T-helper 2 cell treated with Interferon-gamma antibody and Interleukin-4, amounts not matched to agents 5 μg/mL and 100 μg/mL, for 36 hours (primary cell): Measurements from ENCODE around the gene CTAG2.
"Not testable (repeated sequence)": the region's sequence is repeated elsewhere in the genome, so short reads cannot be mapped to it uniquely, and the experiment has no call there.

ENCODE experiments used
- DNase-seq: peaks from one replicate; pipeline ENCODE4 v3.0.0; 2021; ENCODE audit warnings: low spot score
- H3K27ac Mint-ChIP-seq: one replicate; pipeline ENCODE4 v1.8.0; 2021; ENCODE audit warnings: mild to moderate bottlenecking, mixed read lengths
- H3K27me3 Mint-ChIP-seq: one replicate; pipeline ENCODE4 v1.8.0; 2021; ENCODE audit warnings: low read depth, mixed read lengths
- H3K36me3 Mint-ChIP-seq: one replicate; pipeline ENCODE4 v1.8.0; 2021; ENCODE audit warnings: low read depth, mixed read lengths
- H3K4me1 Mint-ChIP-seq: one replicate; pipeline ENCODE4 v1.8.0; 2021; ENCODE audit warnings: low read depth, mixed read lengths
- H3K4me3 Mint-ChIP-seq: one replicate; pipeline ENCODE4 v1.8.0; 2022; ENCODE audit warnings: mild to moderate bottlenecking, moderate library complexity, mixed read lengths
- H3K9me3 Mint-ChIP-seq: one replicate; pipeline ENCODE4 v1.8.0; 2021; ENCODE audit warnings: mixed read lengths

Gene CTAG2

DNA sequence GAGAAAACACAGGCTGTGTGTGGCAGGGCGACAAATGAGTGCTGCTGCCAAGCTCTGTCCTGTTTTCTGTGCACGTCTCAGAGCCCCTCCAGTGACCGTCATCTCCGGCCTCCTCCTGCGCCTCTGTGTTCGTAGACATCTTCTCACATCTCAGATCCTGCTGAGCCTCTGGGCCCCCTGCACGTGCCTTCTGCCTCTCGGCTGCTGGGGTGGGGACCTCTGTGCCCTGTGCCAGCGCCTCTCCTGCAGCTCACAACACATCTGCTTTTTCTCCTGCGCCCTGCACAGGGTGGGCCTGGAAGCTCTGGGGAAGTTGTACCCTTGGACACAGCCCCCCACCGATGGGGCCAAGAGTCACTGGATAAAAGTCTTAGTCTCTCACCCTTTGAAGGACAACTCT lies 2.4 kb upstream of the CTAG2 start:
- no peaks in the 10 kb centered on the region for H3K4me1 Mint-ChIP-seq
- no peaks in the 10 kb centered on the region for H3K36me3 Mint-ChIP-seq
- no peaks in the 10 kb centered on the region for H3K9me3 Mint-ChIP-seq
- H3K27me3 Mint-ChIP-seq, result no peaks in the 10 kb centered on the region
- H3K4me3 Mint-ChIP-seq, result no peak overlapping the region
- no peak for DNase-seq
- H3K27ac Mint-ChIP-seq, result no peak overlapping the region

DNA sequence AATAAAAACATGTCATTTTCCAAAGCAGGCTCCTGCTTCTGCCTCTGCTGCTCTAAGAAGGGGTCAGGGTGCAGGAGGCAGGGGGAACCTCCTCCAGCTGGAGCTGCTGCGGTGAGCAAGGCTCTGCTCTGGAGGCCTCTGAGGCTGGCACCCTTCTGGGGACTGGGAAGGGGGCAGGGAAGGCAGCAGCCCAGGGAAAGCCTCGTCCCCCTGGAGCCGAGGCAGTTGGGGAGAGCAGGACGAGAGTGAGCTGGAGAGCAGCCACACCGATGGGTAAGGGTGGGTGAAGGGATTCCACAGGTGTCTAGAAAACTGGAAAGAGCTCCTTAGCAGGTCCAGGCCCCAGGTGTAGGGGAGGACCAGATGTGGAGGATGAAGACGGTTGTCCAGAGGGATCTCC lies 2.0 kb upstream of the CTAG2 start:
- Mint-ChIP-seq H3K36me3 (no peaks in the 10 kb centered on the region), H3K4me3 (no peak overlapping the region), H3K4me1 (no peaks in the 10 kb centered on the region), H3K27me3 (no peaks in the 10 kb centered on the region), H3K27ac (no peak overlapping the region), H3K9me3 (no peaks in the 10 kb centered on the region)
- DNase-seq, result no peak

DNA sequence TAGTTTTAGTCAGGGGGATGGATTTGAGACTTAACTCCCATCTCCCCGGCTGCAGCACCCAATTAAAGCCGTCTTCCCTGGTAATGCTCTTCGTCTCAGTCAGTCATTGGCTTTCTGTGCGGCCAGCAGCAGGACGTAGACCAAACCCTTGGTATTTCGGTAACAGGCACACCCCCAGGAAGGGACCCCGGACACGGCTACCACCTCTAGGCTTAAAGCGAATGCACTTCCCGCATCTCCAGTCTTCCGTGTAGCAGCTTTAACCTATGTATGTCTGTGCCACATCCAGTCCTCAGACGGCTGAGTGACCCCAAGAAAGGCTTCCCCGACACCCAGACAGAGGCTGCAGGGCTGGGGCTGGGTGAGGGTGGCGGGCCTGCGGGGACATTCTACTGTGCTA lies 1.5 kb upstream of the CTAG2 start:
- Mint-ChIP-seq H3K9me3 (no peaks in the 10 kb centered on the region), H3K27ac (no peak overlapping the region), H3K4me3 (no peak overlapping the region), H3K27me3 (no peaks in the 10 kb centered on the region), H3K36me3 (no peaks in the 10 kb centered on the region), H3K4me1 (no peaks in the 10 kb centered on the region)
- no peak for DNase-seq

DNA sequence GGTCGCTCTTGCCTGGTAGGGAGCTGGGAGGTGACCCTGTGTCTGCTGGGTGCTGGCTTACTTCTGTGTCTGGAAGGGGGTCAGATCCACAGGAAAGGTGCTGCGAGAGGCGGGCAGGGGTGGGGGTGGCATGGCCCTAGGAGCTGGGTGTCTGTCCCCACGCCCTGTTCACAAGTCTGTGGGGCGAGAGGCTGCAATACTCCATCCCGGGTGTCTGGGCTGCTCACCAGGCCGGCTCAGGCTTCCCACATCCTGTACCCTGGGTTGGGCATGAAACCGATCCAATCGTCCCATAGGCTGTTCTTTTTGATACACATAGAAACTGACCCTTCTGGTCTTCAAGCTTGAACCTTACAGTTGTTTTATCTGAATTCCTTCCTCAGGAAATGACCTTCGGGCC lies 993 bp upstream of the CTAG2 start:
- Mint-ChIP-seq H3K36me3 (no peaks in the 10 kb centered on the region), H3K27ac (no peak overlapping the region), H3K4me1 (no peaks in the 10 kb centered on the region), H3K4me3 (no peak overlapping the region), H3K27me3 (no peaks in the 10 kb centered on the region), H3K9me3 (no peaks in the 10 kb centered on the region)
- no peak for DNase-seq

DNA sequence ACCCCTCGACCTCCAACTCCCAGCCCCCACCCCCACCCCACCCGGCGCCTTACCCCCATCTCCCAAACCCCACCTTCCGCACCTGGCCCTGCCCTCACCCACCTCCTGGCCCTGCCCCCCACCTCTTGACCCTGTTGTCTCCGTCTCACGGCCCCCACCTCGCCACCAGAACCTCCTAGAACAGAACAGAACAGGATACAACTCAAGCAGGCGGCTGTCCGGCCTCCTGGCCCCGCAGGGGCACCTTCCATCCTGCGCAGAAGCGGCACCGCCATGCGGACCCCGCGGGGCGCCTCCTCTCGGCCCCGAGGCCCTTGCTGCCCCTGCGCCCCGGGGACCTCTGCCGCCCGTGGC lies 354 bp downstream of the CTAG2 start:
- H3K27me3 Mint-ChIP-seq, result no peaks in the 10 kb centered on the region
- no peak for DNase-seq
- H3K27ac Mint-ChIP-seq, result no peak overlapping the region
- H3K4me3 Mint-ChIP-seq, result no peak overlapping the region
- no peaks in the 10 kb centered on the region for H3K9me3 Mint-ChIP-seq
- no peaks in the 10 kb centered on the region for H3K4me1 Mint-ChIP-seq
- H3K36me3 Mint-ChIP-seq, result no peaks in the 10 kb centered on the region

DNA sequence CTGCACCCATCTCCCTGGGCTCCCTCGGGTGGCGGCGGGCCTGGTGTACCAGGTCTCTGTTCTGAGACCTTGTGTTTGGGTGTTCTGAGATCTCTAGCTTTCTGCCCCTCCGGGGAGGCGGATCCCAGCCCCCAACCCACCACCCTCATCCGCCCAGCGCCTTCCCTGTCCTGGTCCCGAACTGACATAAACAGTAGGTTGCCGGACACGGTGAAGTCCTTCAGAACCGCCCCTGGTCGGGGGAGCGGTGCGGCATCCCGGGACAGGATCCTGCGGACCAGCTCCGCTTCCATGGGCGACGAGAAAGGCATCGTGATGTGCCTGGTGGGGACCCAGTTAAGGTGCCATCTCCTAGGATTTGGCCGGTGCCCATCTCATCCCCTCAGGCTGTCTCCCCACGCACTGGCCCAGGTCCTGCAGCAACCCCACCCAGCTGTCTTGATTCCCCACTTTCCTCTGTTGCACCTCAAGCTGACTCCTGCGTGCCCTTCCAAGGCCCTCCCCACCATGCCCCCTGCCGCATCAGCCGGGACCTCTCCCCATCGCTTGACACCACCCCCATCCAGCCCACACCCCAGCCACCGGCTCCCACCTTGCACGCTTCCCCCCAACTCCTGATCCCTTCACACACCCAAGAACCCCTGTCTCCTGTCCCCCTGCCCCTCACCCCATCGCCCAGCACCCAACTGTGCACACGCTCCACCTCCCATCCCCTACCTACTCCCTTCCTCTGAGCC lies 900 bp downstream of the CTAG2 start:
- H3K36me3 Mint-ChIP-seq, result no peaks in the 10 kb centered on the region
- H3K27me3 Mint-ChIP-seq, result no peaks in the 10 kb centered on the region
- DNase-seq, result no peak
- no peaks in the 10 kb centered on the region for H3K4me1 Mint-ChIP-seq
- no peak overlapping the region for H3K4me3 Mint-ChIP-seq
- no peaks in the 10 kb centered on the region for H3K9me3 Mint-ChIP-seq
- H3K27ac Mint-ChIP-seq, result no peak overlapping the region

DNA sequence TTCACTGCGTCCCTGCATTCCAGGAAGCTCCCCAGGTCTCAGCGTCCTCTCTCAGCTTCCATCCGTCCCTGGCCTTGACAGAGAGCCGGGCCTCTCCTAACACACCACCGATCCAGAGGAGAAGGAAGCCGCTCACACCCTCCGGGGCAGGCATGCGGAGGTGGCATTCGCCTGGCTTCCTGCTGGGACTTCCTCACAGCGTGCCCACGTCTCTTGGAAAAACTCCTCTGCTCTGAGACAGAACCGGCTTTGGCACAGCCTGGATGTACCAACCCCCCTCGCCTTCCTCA lies 3.2 kb downstream of the CTAG2 start:
- Mint-ChIP-seq H3K36me3 (no peaks in the 10 kb centered on the region), H3K27me3 (no peaks in the 10 kb centered on the region), H3K9me3 (no peaks in the 10 kb centered on the region), H3K27ac (no peak overlapping the region), H3K4me3 (no peak overlapping the region), H3K4me1 (no peaks in the 10 kb centered on the region)
- DNase-seq, result no peak

DNA sequence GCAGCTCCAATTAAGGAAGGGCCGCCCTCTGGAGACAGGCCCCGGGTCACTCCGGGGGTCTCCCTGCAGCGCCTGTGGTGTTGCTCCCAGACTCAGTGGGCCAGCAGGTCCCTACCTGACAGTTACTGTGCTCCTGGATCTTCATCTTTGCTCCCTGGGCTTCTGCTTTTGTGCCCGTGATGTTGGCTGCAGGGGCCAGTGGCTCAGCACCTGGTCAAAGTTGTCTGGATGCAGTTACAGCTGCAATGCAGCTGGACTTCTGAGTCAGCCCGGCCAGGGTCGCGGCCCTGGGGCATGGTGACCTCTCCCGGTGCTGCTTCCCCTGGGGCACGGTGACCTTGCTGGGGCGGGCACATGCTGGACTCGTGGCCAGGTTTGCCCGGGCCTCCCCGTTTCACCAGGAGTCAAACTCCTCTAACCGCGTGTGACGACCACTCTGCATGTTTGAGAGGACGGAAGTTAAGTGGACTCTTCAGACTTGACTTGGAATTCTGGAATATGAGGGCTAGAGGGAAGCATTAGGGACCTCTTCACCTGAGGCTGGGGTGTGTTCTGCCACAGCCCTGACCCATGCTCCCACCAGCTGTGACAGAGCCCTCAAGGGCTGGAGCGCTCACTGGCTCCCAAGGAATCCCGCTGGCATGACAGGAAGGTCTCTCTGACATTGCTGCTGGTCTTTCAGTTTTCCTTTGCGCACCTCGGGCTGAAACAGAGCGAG lies 3.7 kb downstream of the CTAG2 start:
- Mint-ChIP-seq H3K4me1 (no peaks in the 10 kb centered on the region), H3K27ac (no peak overlapping the region), H3K27me3 (no peaks in the 10 kb centered on the region), H3K9me3 (no peaks in the 10 kb centered on the region), H3K4me3 (no peak overlapping the region), H3K36me3 (no peaks in the 10 kb centered on the region)
- no peak for DNase-seq

DNA sequence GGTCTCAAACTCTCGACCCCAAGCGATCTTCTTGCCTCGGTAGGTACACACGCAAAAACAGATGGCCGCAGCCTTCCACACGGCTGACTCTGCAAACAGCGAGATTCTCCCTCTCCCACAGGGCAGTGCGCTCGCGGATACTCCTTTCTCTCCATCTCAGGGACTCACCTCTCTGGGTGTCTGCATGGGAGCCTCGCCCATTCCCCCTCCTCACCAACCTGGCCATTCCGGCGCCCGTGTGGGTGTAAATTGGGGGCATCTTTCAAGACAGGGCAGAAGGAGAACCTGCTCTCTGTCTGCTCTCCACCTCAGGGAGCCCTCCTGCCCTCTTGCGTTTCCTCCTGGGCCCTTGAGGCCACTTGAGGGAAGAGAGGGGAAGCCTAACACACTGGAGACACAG lies 4.4 kb downstream of the CTAG2 start:
- no peak for DNase-seq

DNA sequence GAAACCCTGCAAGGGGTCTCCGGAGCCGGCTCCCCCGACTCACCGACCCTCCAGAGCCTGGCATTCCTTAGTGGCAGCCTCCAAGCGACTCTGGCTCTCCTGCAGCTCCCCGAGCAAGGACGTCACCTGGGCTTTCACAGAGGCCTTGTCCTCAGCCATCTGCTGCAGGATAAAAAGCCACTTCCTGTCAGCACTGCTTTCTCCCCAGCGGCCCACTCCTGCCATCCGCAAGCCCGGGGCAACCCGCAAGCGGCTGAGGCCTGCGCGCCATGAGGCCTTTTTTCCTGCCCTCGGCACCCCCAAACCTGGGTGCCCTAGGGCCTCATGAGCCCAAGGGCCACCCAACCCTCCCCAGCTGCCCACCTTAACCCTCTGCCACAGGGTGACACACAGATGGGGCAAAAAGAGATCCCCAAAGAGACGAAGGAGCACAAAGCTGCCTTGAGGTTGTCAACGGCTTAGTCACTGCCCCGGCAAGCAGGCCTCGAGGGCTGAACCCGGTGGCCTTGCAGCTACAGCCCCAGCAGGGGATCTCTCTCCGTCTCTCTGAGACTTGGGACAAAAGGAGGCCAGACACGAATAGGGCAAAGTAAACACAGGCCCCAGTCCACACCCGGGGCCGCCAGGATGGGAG lies 7.5 kb downstream of the CTAG2 start:
- not testable (repeated sequence) for H3K27me3 Mint-ChIP-seq, H3K27ac Mint-ChIP-seq, H3K36me3 Mint-ChIP-seq, H3K4me3 Mint-ChIP-seq, DNase-seq, H3K4me1 Mint-ChIP-seq, H3K9me3 Mint-ChIP-seq

More for the DNA sequence above, 4.4 kb downstream of the CTAG2 start:
- Mint-ChIP-seq H3K4me1 (no peaks in the 10 kb centered on the region), H3K36me3 (no peaks in the 10 kb centered on the region), H3K27me3 (no peaks in the 10 kb centered on the region), H3K9me3 (no peaks in the 10 kb centered on the region), H3K27ac (no peak overlapping the region), H3K4me3 (no peak overlapping the region)

DNA sequence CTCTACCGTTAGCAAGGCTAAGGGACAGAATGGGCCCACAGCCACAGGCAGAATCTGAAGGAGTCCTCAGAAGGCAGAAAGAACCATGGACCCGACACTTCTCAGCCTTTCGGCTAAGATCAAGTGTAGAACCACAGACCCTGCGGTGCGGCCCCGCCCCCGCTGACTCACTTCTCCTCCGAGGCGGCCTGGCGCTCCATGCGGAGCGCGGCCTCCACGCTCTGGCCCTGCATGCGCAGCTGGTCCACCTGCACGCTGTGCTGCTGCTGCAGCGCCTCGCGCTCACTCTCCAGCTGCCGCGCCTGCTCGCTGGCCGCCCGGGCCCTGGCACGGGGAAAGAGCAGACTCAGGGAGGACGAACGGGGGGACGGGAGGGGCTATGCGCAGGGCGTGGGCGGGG lies 9.7 kb downstream of the CTAG2 start:
- not testable (repeated sequence) for H3K27ac Mint-ChIP-seq, H3K27me3 Mint-ChIP-seq, H3K4me3 Mint-ChIP-seq, H3K36me3 Mint-ChIP-seq, H3K4me1 Mint-ChIP-seq, H3K9me3 Mint-ChIP-seq, DNase-seq

DNA sequence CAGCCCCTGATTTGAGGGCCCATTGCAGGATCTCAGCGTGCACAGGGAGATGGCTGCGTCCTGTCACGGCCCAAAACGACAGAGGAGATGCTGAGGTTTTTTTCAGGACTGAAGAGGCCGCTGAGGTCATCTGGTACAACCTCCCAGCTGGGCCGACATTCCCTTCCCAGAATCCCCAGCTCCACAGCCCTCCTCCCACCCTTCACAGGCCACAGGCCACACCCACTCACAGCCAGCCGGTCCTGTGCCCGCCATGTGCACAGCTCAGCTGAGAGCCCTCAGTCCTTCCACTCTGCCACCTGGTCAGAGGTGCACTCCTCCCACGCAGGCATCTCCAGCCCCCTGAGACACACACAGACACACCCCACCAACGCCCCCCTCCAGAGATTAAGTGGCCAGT lies 11.6 kb downstream of the CTAG2 start:
- H3K27ac Mint-ChIP-seq, H3K9me3 Mint-ChIP-seq, H3K36me3 Mint-ChIP-seq, H3K4me3 Mint-ChIP-seq, DNase-seq, H3K27me3 Mint-ChIP-seq, H3K4me1 Mint-ChIP-seq: not testable (repeated sequence)

DNA sequence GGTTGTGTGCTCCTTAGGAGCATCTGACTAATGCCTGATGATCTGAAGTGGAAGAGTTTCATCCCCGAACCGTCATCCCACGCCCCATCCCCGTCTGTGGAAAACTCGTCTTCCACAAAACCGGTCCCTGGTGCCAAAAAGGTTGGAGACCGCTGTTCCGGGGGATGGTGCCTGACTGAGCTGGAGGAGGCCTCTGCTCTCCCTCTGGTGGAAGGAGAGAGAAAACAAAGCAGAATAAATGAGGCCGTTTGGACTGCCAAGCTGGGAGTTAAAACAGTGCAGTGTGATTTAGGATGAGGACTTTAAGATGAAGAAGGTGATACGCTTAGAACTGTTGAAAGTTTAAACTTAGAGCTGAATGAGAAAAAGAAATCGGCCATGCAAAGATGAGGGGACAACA lies 19.7 kb downstream of the CTAG2 start:
- H3K27ac Mint-ChIP-seq, H3K4me3 Mint-ChIP-seq, H3K4me1 Mint-ChIP-seq, H3K9me3 Mint-ChIP-seq, H3K27me3 Mint-ChIP-seq, H3K36me3 Mint-ChIP-seq, DNase-seq: not testable (repeated sequence)

DNA sequence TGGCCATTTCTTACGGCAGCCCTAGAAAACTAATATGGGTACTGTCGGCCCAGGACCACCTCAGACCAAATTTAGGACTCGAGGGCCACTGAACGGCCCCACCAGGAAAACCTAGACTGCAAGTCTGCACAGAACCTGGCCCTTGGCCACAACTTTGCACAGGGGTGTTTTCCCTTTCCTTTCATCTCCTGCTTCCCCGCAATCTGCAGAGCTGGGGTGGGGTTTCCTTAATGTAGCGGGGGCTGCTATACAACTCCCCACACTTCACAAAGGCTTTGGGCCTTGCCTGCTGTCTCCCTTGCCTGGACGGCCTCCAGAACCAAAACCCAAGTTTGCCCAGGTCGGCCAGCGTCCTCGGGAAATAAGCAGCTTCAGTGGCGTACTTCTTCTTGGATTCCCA lies 22.4 kb downstream of the CTAG2 start:
- not testable (repeated sequence) for H3K4me3 Mint-ChIP-seq, H3K27ac Mint-ChIP-seq, H3K27me3 Mint-ChIP-seq

DNA sequence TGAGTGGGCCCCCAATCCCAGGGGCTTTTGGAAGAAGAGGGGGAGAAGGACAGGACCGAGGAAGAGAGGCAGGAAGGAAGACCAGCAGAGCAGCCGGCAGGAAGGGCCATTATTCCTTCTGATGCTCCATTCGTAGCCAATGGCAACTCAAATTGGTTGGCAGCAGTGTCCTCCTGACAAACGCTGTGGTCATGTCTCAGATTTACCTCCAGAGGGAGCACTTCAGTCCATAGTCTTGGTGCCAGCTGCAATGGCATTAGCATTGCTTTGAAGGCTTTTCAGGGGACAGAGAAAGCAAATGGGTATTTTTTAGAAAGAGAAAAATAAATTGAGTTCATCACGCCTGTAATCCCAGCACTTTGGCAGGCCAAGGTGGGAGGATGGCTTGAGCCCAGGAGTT lies 24.4 kb downstream of the CTAG2 start:
- not testable (repeated sequence) for H3K27ac Mint-ChIP-seq, DNase-seq, H3K4me3 Mint-ChIP-seq, H3K4me1 Mint-ChIP-seq, H3K36me3 Mint-ChIP-seq, H3K9me3 Mint-ChIP-seq, H3K27me3 Mint-ChIP-seq

More for the DNA sequence above, 22.4 kb downstream of the CTAG2 start:
- not testable (repeated sequence) for DNase-seq, H3K9me3 Mint-ChIP-seq, H3K4me1 Mint-ChIP-seq, H3K36me3 Mint-ChIP-seq
